GM10847 (cell line): ENCODE results near the gene ODR4.

Experiments
- POLR2A ChIP-seq: IDR thresholded peaks from 2 replicates; pipeline ENCODE4 v1.6.1; 2011; ENCODE audit not compliant: insufficient read length; ENCODE audit errors: extremely low read depth

Gene ODR4

DNA sequence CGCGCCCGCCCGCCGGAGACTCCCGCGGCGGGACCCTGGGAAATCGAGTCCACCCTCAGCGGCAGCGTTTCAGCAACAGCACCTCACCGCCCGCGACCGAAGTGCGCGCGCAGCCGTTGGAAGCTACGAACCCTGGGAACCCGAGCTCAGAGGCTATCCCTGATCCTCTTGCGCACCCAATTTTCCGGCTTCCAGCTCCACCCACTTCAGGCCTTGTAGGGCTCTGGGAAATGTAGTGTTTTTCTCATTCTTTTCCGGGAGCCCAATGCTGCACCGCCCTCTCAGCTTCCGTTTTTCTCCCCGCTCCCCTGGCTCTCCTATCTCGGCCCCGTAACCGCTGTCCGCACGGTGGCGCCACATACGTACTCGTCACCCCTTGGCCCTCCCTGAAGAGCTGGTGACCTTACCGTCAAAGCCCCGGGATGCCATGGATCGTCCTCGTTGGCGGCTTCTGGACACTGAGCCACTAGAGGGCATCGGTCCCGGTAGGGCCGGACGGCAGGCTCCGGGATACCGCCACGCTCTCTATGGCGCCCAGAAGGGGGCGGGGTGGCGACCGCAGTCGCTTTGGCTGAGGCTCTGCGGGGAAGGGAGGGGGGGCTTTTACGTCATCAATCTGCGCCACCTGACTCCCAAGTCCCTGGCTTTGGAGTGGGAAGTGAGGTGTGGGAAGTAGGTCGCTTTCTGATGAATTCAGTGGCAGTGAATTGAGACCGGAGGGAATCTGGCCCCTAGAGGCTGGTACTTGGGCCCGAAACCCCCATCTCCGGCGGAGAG, at the start of gene ODR4, which contains the start of gene TPR:
Gene ODR4, plus strand, starts transcription at position 687 of the 777 bp plus-strand sequence. CDS start 3,948 bp downstream, outside the sequence.
Gene TPR, minus strand, starts transcription at position 102 of the 777 bp plus-strand sequence. CDS start 225 bp downstream, outside the sequence.
- TF ChIP-seq POLR2A, result peak; percentile 80

DNA sequence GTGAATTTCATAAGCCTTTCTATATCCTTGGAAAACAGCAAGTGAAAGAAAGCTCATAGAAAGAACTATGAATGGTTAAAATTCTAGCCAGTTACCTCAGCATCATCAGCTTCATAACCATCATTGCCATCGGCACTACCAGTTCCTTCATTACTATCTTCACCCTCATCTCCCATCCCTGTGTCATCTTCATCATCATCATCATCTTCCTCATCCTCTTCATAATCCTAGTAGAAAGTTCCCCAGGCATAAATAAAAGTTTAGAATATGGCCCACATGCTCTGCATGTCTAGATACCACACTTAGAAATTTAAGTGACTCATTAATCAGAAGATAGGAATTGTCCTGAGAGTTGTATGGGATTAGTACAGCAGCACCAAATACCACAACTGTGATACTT, 49.6 kb upstream of the ODR4 start:
- no peak for TF ChIP-seq POLR2A

DNA sequence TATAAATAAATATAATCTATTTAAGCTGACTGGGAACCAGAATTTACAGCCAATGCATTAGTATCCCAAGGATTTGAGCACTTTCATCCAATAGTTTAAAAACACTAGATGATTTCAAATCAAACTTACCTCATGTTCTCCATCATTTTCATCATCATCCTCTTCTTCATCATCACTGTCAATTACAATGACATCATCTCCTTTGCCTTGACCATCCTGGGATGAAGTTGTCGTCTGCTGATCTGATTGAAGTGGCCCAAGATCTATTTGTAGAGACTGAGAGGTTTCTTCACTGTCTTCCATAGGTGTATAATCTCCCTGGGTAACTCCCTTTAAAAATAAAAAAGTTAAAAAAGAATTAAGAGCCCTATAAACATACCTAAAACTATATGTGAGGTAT, 48.3 kb upstream of the ODR4 start:
- TF ChIP-seq POLR2A, result no peak

DNA sequence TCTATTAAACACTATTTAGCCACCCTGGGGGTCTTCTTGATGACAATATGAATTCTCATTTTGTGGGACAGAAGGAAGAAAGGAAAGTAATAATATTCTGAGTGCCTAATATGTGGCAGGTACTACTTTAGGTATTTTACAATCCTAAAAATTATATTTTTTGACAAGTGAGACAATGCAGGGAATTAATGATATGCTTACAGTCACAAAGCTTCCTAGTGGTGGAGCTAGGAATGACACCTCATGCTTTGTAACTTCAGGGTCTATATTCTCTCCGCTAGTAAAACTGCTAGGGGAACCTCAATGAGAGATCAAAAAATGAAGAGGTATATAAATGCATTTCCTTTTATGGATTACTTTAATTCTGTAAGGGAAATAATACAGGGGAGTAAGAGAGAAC, 44.9 kb upstream of the ODR4 start:
- no peak for TF ChIP-seq POLR2A

DNA sequence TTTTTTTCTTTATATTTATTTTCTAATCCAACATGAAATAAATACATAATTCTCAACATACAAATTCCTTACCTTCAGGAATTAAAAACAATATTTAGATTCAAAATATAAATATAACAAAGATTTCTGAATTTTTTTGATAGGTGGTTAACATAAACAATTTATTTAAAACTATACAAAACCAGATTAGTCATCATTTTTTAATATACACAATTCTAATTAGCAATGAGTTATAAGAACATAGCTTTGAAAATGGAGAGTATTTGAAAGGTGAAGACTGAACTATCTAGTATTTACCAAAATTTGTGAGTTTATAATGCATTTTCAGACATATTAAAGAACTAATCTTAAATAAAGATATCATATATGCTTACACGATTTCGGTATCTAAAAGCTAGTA, 38.1 kb upstream of the ODR4 start:
- TF ChIP-seq POLR2A, result no peak

- no peak for TF ChIP-seq POLR2A
Measured at GRCh38 chr1:186340772-186341171, 34.9 kb upstream of the ODR4 start.

DNA sequence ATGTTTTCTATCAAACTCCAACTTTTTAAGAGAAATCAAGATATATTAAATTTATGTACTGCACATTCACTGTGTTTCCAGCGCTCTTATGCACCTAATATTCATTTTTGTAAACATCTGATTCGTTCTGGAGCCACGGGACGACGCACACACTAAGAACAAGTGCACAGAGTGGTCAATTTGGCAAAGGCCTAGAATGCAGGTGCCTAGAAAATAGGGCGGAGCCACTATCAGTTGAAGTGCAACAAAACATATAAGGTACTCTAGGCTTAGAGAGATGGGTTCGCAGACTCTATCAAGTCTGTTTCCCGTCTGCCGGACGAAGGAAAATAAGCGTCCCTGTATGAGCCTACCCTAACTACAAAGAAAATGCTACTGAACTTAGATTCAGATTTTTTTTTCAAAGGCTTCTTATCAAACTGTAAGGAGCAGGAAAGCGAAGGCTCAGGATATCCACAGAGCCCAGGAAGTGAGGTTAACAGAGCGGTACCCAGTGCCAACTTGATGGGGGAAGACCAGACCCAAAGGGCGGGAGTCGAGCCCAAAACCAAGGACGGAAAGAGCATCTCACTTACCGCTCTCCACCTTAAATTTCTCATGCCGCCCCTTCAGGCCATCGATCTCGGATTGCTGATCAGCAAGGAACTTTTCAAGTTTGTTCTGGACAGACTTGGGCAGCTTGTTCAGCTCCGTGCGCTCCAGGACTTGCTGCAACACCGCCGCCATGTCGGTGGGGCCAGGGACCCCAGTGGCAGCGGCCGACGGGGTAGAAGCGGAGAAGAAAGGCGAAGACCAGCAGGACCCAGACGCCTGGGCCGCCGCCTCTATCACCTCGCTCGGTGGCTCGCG, 1.1 kb upstream of the ODR4 start:
- TF ChIP-seq POLR2A, result no peak

DNA sequence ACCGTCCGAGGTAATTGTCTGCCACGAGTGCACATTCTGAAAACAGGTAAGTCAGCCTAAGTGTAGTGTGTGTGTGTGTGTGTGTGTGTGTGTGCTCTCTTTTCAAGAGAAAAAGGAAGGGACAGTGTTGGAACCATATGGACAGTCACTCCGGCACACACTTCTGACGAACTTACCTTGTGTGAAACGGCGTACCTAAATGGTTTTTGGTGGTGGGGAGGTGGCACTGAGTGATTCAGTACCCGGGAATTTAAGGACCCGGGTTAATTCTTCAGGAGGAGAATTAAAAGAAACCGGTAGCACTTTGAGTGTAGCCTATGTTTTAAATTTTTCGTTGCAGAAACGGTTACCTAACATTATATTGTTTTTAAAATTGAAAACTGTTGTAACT, 286 bp downstream of the ODR4 start:
- TF ChIP-seq POLR2A, result no peak

GRCh38 chr1:186386725-186387383, 11.2 kb downstream of the ODR4 start:
- TF ChIP-seq POLR2A, result no peak

DNA sequence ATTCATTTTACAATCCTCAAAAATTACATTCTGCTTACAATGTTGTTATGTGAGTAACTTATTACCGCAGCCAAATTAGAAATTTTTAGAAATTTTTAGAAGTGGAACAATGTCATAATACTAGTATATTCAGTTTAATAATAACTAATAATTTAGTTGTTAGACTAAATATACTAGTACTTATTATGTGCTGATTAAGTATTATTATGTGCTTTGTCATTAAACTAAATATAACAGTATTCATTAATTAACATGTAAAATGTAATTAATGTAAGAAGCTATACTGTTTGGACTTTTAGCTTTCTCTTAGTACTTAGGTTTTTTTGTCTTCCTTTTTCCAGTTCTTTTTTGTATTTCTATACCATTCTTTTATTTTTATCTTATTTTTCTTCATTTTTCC, 15.3 kb downstream of the ODR4 start:
- TF ChIP-seq POLR2A, result no peak

DNA sequence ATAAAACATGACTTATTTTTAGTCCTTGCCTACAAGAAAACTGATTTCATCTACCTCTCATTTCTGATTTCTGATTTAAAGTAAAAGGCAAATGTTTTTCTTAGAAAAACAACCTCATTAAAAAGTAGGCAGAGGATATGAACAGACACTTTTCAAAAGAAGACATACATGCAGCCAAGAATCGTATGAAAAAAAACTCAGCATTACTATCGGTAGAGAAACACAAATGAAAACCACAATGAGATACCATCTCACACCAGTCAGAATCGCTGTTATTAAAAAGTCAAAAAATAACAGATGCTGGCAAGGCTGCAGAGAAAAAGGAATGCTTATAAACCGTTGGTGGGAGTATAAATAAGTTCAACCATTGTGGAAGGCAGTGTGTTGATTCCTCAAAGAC, 16.2 kb downstream of the ODR4 start:
- TF ChIP-seq POLR2A, result no peak

DNA sequence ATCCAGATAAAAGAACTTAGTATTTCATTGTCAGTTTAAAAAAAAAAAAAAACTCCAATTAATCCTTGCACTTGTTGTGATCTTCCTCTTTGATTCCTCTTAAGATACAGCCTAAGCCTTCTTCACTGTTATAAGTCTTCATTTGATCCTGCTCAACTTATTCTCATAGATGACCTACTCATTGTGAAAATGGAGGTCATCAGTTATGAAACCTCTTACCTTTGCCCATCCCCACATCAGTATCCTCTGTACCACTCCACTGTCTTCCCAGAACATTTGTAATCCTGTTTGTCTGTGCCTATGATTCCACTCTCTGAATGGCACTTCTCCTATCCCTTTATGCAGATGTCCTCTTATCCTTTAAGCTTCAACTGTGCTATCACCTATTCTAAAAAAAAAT, 28.0 kb downstream of the ODR4 start:
- TF ChIP-seq POLR2A, result no peak

- TF ChIP-seq POLR2A, result no peak
Measured at GRCh38 chr1:186404454-186405051, 28.9 kb downstream of the ODR4 start.

DNA sequence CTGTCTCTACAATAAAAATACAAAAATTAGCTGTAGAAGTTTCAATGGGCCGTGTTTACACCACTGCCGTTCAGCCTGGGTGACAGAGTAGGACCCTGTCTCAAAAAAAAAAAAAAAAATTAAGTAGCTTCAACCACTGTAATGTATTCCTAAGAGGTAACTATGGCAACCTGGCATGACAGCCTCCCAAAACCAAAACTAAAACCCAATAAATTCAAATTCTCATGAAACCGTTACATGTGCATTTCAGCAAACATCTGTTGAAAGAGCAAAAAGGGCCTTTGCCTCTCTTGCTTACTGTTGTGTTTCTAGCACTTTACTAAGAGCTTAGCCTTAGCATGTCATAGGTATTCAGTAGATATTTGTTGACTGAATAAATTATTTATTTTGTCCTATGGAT, 33.5 kb downstream of the ODR4 start:
- no peak for TF ChIP-seq POLR2A

DNA sequence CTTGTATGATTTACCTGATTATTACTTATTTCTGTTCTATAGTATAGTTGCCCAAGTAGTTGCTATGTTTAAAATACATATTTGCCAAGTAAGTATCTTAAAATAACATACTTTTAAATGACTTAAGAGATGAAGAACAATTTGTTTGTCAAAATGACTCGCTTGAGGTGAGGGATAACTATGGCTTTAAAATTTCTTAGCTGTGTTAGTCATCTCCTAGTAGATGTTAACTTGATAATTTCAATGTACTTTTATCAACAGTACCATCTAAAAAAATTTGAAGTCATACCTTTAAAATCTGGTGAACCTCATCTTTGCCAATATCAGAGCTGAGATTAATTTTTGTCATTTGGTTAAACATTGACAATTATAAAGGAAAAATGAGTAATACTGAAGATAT, 37.7 kb downstream of the ODR4 start:
- no peak for TF ChIP-seq POLR2A
